Body of pancreas (tissue), 4 donors: Measurements from ENCODE around the gene OR8H3.

Source experiments
- POLR2A ChIP-seq, 3 donors: fragments of 450-650 bp; IDR thresholded peaks; one replicate each; pipeline ENCODE4 v1.6.1; 2016; ENCODE audit warnings: antibody characterized with exemption in 3 of 3, mild to moderate bottlenecking in 2 of 3
- TF ChIP-seq, protein P1 (sequence below), 7 experiments: fragments of 450-650 bp in 4 of 7; fragments of 200-600 bp in 3 of 7; sonication (generic) in 3 of 7; IDR thresholded peaks; one replicate each; pipeline ENCODE4 v1.5.1; 2016 to 2019; ENCODE audit warnings: antibody characterized with exemption in 7 of 7

GRCh38 chr11:56140151-56140661 is 18.0 kb downstream of the OR8H3 start, which contains the start of gene OR8J3:
- TF ChIP-seq, protein P1, sequence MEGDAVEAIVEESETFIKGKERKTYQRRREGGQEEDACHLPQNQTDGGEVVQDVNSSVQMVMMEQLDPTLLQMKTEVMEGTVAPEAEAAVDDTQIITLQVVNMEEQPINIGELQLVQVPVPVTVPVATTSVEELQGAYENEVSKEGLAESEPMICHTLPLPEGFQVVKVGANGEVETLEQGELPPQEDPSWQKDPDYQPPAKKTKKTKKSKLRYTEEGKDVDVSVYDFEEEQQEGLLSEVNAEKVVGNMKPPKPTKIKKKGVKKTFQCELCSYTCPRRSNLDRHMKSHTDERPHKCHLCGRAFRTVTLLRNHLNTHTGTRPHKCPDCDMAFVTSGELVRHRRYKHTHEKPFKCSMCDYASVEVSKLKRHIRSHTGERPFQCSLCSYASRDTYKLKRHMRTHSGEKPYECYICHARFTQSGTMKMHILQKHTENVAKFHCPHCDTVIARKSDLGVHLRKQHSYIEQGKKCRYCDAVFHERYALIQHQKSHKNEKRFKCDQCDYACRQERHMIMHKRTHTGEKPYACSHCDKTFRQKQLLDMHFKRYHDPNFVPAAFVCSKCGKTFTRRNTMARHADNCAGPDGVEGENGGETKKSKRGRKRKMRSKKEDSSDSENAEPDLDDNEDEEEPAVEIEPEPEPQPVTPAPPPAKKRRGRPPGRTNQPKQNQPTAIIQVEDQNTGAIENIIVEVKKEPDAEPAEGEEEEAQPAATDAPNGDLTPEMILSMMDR (IDR thresholded peaks at IDR 0.05): no peak
- TF ChIP-seq POLR2A (IDR thresholded peaks at IDR 0.05): no peak
